ENCODE results near the gene SPON1.
"Not testable (repeated sequence)": the region's sequence is repeated elsewhere in the genome, so short reads cannot be mapped to it uniquely, and the experiment has no call there.

SPON1 gene

GRCh38 chr11:14141676-14142075 lies 179.2 kb downstream of the SPON1 start:
- Mint-ChIP-seq H3K4me3 (no peak overlapping the region), H3K9me3 (no peaks in the 10 kb centered on the region), H3K27me3 (no peaks in the 10 kb centered on the region), H3K27ac (no peak overlapping the region), H3K36me3 (ENCODE audit: low read depth) (no peaks in the 10 kb centered on the region), H3K4me1 (peaks cover 2% of the 10 kb centered on the region)
- no peak for DNase-seq
- no peak for ATAC-seq

GRCh38 chr11:14144934-14145333 lies 182.4 kb downstream of the SPON1 start:
- Mint-ChIP-seq H3K4me3 (no peak overlapping the region), H3K27me3 (no peaks in the 10 kb centered on the region), H3K36me3 (ENCODE audit: low read depth) (no peaks in the 10 kb centered on the region), H3K27ac (no peak overlapping the region), H3K4me1 (peaks cover 6% of the 10 kb centered on the region), H3K9me3 (no peaks in the 10 kb centered on the region)
- DNase-seq = no peak
- ATAC-seq = peak; percentile 75

- peak; percentile 54 for ATAC-seq
- H3K9me3 Mint-ChIP-seq = peaks cover 8% of the 10 kb centered on the region
- peaks cover 6% of the 10 kb centered on the region for H3K4me1 Mint-ChIP-seq
- H3K4me3 Mint-ChIP-seq = no peak overlapping the region
- no peaks in the 10 kb centered on the region for H3K36me3 Mint-ChIP-seq (ENCODE audit: low read depth)
- DNase-seq = no peak
- no peak overlapping the region for H3K27ac Mint-ChIP-seq
- H3K27me3 Mint-ChIP-seq = no peaks in the 10 kb centered on the region
Measured at GRCh38 chr11:14148653-14149273, 186.2 kb downstream of the SPON1 start.

GRCh38 chr11:14149683-14150082 lies 187.2 kb downstream of the SPON1 start:
- no peaks in the 10 kb centered on the region for H3K27me3 Mint-ChIP-seq
- no peaks in the 10 kb centered on the region for H3K36me3 Mint-ChIP-seq (ENCODE audit: low read depth)
- no peak overlapping the region for H3K4me3 Mint-ChIP-seq
- no peak for DNase-seq
- H3K27ac Mint-ChIP-seq = no peak overlapping the region
- ATAC-seq = no peak
- peaks cover 6% of the 10 kb centered on the region for H3K4me1 Mint-ChIP-seq
- H3K9me3 Mint-ChIP-seq = peaks cover 10% of the 10 kb centered on the region

- Mint-ChIP-seq H3K4me3 (no peak overlapping the region), H3K27ac (no peak overlapping the region), H3K9me3 (peaks cover 16% of the 10 kb centered on the region), H3K36me3 (ENCODE audit: low read depth) (no peaks in the 10 kb centered on the region), H3K4me1 (peaks cover 4% of the 10 kb centered on the region), H3K27me3 (no peaks in the 10 kb centered on the region)
- ATAC-seq (no peak), DNase-seq (no peak)
Measured at GRCh38 chr11:14150878-14151277, 188.4 kb downstream of the SPON1 start.

- ATAC-seq; H3K27ac Mint-ChIP-seq; H3K27me3 Mint-ChIP-seq; H3K4me1 Mint-ChIP-seq; H3K4me3 Mint-ChIP-seq; DNase-seq; H3K36me3 Mint-ChIP-seq (ENCODE audit: low read depth): not testable (repeated sequence)
- H3K9me3 Mint-ChIP-seq = peaks cover 37% of the 10 kb centered on the region
Measured at GRCh38 chr11:14154103-14154502, 191.6 kb downstream of the SPON1 start.

- no peak overlapping the region for H3K4me3 Mint-ChIP-seq
- H3K27ac Mint-ChIP-seq = no peak overlapping the region
- DNase-seq (no peak), ATAC-seq (no peak)
- H3K4me1 Mint-ChIP-seq = no peaks in the 10 kb centered on the region
- H3K9me3 Mint-ChIP-seq = peaks cover 38% of the 10 kb centered on the region
- peaks cover 8% of the 10 kb centered on the region for H3K36me3 Mint-ChIP-seq (ENCODE audit: low read depth)
- H3K27me3 Mint-ChIP-seq = no peaks in the 10 kb centered on the region
Measured at GRCh38 chr11:14158393-14158792, 195.9 kb downstream of the SPON1 start.

- Mint-ChIP-seq H3K4me3 (no peak overlapping the region), H3K27me3 (no peaks in the 10 kb centered on the region), H3K27ac (no peak overlapping the region), H3K4me1 (no peaks in the 10 kb centered on the region), H3K36me3 (ENCODE audit: low read depth) (peaks cover 7% of the 10 kb centered on the region), H3K9me3 (peaks cover 33% of the 10 kb centered on the region)
- no peak for DNase-seq
- ATAC-seq = no peak
Measured at GRCh38 chr11:14163576-14163975, 201.1 kb downstream of the SPON1 start.

- H3K27me3 Mint-ChIP-seq; H3K4me3 Mint-ChIP-seq; H3K9me3 Mint-ChIP-seq; ATAC-seq; DNase-seq; H3K27ac Mint-ChIP-seq; H3K36me3 Mint-ChIP-seq (ENCODE audit: low read depth); H3K4me1 Mint-ChIP-seq: not testable (repeated sequence)
Measured at GRCh38 chr11:14173679-14174078, 211.2 kb downstream of the SPON1 start.

- Mint-ChIP-seq H3K27ac (no peak overlapping the region), H3K4me3 (no peak overlapping the region), H3K36me3 (ENCODE audit: low read depth) (no peaks in the 10 kb centered on the region), H3K27me3 (no peaks in the 10 kb centered on the region), H3K9me3 (no peaks in the 10 kb centered on the region), H3K4me1 (no peaks in the 10 kb centered on the region)
- ATAC-seq = no peak
- no peak for DNase-seq
Measured at GRCh38 chr11:14179116-14179820, 216.7 kb downstream of the SPON1 start.

GRCh38 chr11:14181121-14181520 lies 218.6 kb downstream of the SPON1 start:
- no peaks in the 10 kb centered on the region for H3K9me3 Mint-ChIP-seq
- no peak overlapping the region for H3K27ac Mint-ChIP-seq
- no peaks in the 10 kb centered on the region for H3K36me3 Mint-ChIP-seq (ENCODE audit: low read depth)
- no peaks in the 10 kb centered on the region for H3K27me3 Mint-ChIP-seq
- no peak overlapping the region for H3K4me3 Mint-ChIP-seq
- ATAC-seq (no peak), DNase-seq (no peak)
- H3K4me1 Mint-ChIP-seq = no peaks in the 10 kb centered on the region

- H3K27me3 Mint-ChIP-seq = no peaks in the 10 kb centered on the region
- no peaks in the 10 kb centered on the region for H3K36me3 Mint-ChIP-seq (ENCODE audit: low read depth)
- no peaks in the 10 kb centered on the region for H3K9me3 Mint-ChIP-seq
- no peak overlapping the region for H3K27ac Mint-ChIP-seq
- no peak overlapping the region for H3K4me3 Mint-ChIP-seq
- ATAC-seq (no peak), DNase-seq (no peak)
- no peaks in the 10 kb centered on the region for H3K4me1 Mint-ChIP-seq
Measured at GRCh38 chr11:14182833-14183364, 220.4 kb downstream of the SPON1 start.

- H3K36me3 Mint-ChIP-seq (ENCODE audit: low read depth) = no peaks in the 10 kb centered on the region
- ATAC-seq = no peak
Measured at GRCh38 chr11:14184028-14184940, 221.8 kb downstream of the SPON1 start.

GRCh38 chr11:14185461-14185860 lies 222.9 kb downstream of the SPON1 start:
- H3K27ac Mint-ChIP-seq = no peak overlapping the region
- H3K4me1 Mint-ChIP-seq = no peaks in the 10 kb centered on the region
- DNase-seq (no peak), ATAC-seq (no peak)
- no peaks in the 10 kb centered on the region for H3K9me3 Mint-ChIP-seq
- no peaks in the 10 kb centered on the region for H3K36me3 Mint-ChIP-seq (ENCODE audit: low read depth)
- H3K27me3 Mint-ChIP-seq = no peaks in the 10 kb centered on the region
- no peak overlapping the region for H3K4me3 Mint-ChIP-seq

More at GRCh38 chr11:14184028-14184940, 221.8 kb downstream of the SPON1 start:
- no peak for DNase-seq
- Mint-ChIP-seq H3K9me3 (no peaks in the 10 kb centered on the region), H3K4me1 (no peaks in the 10 kb centered on the region), H3K27me3 (no peaks in the 10 kb centered on the region), H3K4me3 (no peak overlapping the region), H3K27ac (no peak overlapping the region)

All from activated naive CD8-positive, alpha-beta T cell treated with anti-CD3 and anti-CD28 coated beads, Interleukin-2, amount 50 U/mL, for 24 hours (primary cell).